SKM-1 treated with dmso at 0.1 percent for 144 hours (cell line): ENCODE data around the gene ATXN7.

Source experiments
- DNase-seq: peaks from one replicate; lab custom pipeline; 2025; ENCODE audit not compliant: unreplicated experiment; lab: John Stamatoyannopoulos, UW

Gene ATXN7

GRCh38 chr3:63980830-63981498, 117.3 kb downstream of the ATXN7 start:
- no peak for DNase-seq

DNA sequence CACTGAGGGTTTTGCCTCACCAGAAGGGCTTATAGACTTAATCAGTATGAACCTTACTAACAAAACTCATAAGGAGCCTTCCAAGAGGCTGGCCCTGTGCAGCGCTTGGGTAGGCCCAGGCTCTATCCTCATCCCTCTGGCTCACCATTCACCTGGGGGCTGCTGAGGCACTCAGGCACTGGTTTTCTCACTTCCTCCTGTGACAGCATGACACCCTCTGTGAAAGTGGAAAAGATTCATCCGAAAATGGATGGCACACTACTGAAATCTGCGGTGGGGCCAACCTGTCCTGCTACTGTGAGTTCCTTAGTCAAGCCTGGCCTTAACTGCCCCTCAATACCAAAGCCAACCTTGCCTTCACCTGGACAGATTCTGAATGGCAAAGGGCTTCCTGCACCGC, 118.3 kb downstream of the ATXN7 start:
- no peak for DNase-seq

DNA sequence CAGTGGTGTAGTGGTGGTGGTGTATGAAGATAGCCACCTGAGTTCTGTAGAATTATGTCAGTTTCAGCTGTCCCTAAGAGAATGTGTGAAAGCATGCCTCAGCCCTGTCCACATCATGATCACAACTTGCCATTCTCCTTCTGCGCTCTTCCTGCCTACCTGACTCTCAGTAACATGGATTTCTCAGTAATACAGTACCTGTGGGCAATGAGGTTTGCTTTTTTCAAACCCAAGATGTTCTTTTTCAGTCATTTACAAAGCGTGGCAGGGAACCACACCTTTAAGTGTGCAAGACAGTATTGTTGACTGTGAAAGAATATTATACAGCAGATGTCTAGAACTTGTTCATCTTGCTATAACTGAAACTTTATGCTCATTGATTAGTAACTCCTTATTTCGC, 120.7 kb downstream of the ATXN7 start:
- no peak for DNase-seq

DNA sequence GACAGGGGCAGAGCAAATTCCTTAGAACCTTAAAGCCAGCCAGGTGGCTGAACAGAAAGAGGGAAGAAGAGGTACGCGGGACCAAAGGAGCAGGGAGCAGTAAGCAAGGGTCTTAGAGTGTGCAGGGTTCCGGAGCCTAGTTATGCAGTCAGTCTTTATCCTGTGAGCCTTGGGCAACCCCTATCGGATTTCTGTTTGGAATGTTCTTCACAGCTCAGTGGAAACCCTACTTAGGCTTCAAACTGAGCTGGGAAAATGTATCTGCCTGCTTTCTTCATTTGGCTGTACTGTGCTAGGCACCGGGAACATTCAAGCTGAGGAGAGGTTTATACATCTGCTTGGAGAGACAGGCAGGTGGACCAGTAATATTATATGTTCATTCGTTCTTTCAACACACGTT, 122.5 kb downstream of the ATXN7 start:
- no peak for DNase-seq

DNA sequence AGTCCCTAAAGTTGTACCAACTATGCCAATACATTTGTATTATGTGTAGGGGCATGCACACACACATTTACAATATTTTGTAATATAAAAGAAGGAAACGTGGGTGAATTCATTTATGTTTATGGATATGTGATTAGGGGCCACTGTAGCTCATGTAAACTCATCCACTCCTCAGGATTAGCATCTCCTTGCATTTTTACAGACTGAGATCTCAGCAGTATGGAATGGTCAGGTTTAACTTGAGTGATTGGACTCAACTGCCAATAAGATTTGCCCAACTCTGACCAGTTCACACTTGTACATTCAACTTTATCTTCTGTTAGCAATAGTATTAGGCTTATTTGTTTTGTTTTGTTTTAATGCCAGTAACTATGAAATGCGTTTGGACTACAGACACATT, 123.2 kb downstream of the ATXN7 start:
- no peak for DNase-seq

- DNase-seq, result no peak
Measured at GRCh38 chr3:63988943-63989342, 125.3 kb downstream of the ATXN7 start.

DNA sequence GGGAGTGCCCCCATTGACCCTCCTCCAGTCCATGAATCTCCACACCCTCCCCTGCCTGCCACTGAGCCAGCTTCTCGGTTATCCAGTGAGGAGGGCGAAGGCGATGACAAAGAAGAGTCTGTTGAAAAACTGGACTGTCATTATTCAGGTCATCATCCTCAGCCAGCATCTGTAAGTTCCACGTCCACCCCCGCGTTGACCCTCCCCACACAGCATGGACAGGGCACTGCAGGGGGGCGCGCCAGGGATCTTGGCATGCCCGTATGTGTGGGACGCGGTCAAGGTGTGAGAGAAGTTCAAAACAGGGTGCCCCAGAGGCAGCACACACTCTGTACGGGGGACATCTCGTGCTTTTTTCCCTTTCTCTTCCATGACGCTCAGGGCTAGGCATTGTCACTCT, 126.5 kb downstream of the ATXN7 start:
- DNase-seq, result no peak

- no peak for DNase-seq
Measured at GRCh38 chr3:63990733-63991132, 127.1 kb downstream of the ATXN7 start.

DNA sequence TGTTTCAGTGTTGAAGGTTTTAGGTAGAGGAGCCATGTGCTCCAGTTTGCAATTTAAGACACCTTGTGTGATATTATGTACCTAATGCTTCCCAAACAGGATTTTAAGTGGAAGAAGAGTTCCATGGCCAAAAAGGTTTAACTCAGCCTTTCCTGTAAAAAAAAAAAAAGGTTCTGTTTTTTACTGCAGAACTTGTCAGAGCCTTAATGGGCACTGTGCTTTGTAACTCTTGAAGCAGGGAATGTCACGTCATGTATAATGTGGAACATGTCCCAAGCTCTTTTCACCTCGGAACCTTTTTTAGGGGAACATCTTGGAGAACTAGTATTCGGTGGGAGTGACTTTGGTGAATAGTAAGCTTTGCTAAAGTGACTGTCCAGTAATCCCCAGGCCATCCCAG, 128.0 kb downstream of the ATXN7 start:
- DNase-seq, result no peak

DNA sequence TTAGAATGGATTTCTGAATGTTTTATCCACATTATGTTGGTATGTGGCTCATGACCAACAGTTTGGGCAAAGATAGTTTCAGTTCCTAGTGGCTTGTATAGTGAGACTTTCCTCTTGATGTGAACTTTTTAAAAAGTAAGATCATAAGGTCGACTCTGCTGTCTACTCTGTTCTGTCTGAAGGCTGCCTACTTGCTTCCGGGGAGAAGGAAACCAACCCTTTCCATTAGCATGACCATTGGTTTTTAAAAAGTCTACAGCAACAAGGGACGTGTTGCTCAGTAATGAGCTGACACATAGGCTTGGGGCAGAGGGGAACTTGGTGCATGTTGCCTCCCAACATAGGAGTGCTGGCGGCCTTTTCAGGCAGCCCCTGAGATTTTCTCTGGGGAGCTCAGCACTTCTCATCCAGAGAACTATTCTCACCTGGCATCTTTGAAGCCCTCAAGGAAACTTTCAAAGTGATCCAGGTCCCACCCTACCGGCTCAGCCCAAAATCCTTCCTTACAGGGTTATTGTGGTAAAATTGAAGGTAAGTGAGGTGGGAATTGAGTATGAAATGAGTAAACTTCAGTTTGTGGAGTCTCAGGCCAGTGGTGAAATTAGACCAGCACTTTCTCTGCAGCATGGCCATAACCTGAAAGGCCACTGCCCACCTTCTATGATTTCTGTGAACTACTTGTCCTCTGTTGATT, 129.0 kb downstream of the ATXN7 start:
- no peak for DNase-seq

- peak; percentile 11 for DNase-seq
Measured at GRCh38 chr3:63993653-63994079, 130.0 kb downstream of the ATXN7 start.

GRCh38 chr3:63995086-63995485, 131.4 kb downstream of the ATXN7 start:
- no peak for DNase-seq

- no peak for DNase-seq
Measured at GRCh38 chr3:63998852-63999754, 135.4 kb downstream of the ATXN7 start.

DNA sequence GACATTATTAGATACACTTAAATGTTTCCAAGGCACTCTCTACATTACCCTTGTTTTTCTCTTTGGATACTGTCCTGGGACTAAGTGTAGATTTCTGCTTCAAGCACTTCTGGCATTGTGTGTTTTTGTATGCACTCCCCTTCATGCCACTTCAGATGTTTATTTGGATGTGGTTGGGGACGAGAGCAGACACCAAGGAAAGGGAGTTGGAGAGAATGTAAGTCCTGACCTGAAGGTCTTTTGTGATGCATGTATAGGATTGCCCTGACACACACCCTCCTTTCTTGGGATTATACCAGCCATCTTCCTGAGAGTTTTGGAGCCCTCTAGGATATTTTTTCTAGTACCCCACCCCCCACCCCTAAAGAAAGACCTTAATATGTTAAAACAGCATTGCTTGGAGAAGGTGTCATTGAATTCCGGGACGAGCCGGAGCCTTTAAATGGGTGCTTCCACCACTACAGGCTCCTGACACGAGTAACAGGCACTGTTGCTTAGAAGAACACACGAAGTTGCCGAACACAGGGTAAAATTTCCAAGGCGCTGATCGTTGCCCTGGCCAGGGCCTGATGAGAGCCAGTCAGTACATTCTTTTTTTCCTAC, 136.9 kb downstream of the ATXN7 start:
- no peak for DNase-seq

DNA sequence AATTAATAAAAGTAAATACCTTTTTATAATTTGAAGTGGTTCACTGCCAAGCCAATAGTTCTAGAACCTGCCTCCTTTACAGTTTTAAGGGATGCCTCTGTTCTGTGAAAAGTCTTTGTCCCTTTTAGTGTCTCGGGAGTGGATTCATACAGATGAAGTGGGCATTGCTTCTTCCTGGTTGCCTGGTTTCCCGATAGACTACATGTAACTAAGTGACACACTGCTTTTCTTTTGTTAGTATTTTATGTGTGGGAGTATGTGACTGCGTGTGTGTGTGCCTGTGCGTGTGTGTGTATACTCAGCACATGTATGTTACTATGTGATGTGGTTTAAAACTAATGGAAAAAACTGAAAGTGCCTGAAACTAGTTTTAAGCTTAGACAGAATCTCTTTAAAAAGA, 138.6 kb downstream of the ATXN7 start:
- no peak for DNase-seq

DNA sequence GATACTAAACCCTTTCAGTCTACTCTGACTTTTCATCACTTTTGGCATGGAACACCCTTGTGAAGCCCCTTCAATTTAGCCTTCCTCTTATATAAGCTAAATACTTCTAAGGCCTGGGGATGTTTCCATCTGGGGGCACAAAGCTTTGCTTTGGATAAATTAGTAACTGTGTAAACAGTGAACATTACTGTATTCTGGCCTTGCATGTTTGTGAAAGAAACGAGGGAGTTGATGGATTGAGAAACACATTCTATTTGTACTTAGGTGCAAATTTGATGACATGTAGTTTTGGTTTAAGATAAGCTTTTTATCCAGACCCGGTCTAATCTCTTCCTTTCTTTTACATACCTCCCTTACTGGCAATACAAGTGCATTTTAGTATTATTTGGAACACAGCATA, 139.9 kb downstream of the ATXN7 start:
- no peak for DNase-seq

DNA sequence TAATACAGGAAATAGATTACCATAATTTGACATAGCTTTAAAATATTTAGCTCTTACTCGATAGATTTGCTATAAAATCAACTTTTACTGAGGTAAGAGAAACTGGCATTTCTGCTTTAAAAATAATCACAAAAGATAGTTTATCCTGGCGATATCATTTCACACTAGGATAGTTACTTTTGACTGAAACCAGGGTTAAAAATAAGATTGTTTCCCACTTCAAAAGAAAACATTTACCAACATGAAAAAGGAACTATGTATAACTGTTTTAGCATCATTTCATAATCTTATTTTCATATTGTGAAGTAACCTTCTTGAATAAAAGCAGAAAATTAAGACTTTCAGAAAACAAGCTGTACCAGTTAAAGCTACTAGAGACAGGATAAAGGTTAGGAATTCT, 144.3 kb downstream of the ATXN7 start:
- no peak for DNase-seq

- no peak for DNase-seq
Measured at GRCh38 chr3:64008487-64009351, 145.1 kb downstream of the ATXN7 start.

GRCh38 chr3:64009528-64009927, 145.9 kb downstream of the ATXN7 start:
- DNase-seq, result no peak

DNA sequence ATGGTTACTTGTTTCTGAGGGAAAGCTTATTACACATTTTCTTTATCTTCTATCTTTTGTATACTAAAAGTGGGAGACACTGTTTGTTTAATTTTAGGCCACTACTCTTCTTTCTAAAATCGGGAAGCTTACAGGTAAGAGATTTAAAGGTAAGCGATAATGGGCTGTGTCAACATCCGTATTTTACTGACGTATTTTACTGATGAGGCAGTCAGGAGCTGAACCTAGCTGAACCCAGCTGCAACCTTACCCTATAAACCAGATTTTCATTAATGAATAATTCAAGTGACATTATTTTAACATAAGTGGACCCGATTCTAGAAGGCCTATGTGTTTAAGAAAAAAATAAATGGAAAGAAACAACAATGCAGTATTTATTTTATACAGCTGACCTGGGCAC, 146.5 kb downstream of the ATXN7 start:
- DNase-seq, result no peak

DNA sequence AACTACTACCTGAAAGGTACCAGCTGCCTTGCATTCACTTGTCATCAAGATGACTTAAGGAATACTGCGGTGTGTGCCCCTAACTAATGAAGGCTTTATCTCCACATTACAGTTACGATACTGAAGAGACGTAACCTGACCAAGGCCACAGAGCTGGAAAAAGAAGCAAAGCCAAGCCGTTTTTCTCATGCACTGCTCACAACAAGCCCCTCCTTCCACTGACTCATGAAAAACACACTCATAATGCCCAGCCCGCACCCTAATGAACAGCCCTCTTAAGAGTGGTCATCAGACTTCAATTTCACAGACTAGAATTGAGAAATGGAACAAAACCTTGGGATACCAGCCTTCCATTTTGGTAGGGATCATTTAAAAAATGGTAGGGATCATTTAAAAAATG, 148.0 kb downstream of the ATXN7 start:
- DNase-seq, result no peak
